Measurements from ENCODE around the gene CADM1. TPM values are rescaled to one million over a fixed set of nuclear protein-coding genes. Genes with fewer than 3 reads are reported as not detected.

CADM1 gene
- total RNA-seq, 2 experiments from 2014 or later = 59.7 to 89.7 TPM

DNA sequence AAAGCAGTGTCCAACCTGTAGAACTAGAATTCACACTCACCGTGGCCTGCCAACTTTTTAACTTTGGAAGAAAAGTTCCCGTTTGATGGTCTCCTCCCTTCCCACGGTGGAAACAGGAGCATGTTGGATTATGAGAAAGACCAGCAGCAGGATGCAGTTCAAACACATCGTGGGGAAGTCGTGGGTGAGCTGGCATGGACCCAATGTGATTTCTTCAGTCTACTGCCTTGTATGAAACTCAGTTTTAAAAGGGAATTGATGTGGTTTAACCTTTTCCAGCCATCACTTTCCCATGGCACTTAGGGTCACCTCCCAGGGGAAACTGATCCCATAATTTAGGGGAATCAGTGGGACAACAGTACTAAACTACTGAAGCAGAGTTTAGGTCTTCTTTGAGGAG is 318.3 kb downstream of the CADM1 start:
- H3K4me2 ChIP-seq (ENCODE audit: low read length) = no peak overlapping the region
- no peaks in the 10 kb centered on the region for H3K9me2 ChIP-seq (ENCODE audit: insufficient read depth, low read length)
- no peaks in the 10 kb centered on the region for H3K79me2 ChIP-seq (ENCODE audit: insufficient read depth, low read depth, low read length)
- H4K20me1 ChIP-seq (ENCODE audit: insufficient read depth, low read length) = no peaks in the 10 kb centered on the region
- TF ChIP-seq EZH2phosphoT487 (IDR thresholded peaks at IDR 0.05; ENCODE audit: borderline replicate concordance, low read depth, low read length) = no peak
- TF ChIP-seq, protein P1, sequence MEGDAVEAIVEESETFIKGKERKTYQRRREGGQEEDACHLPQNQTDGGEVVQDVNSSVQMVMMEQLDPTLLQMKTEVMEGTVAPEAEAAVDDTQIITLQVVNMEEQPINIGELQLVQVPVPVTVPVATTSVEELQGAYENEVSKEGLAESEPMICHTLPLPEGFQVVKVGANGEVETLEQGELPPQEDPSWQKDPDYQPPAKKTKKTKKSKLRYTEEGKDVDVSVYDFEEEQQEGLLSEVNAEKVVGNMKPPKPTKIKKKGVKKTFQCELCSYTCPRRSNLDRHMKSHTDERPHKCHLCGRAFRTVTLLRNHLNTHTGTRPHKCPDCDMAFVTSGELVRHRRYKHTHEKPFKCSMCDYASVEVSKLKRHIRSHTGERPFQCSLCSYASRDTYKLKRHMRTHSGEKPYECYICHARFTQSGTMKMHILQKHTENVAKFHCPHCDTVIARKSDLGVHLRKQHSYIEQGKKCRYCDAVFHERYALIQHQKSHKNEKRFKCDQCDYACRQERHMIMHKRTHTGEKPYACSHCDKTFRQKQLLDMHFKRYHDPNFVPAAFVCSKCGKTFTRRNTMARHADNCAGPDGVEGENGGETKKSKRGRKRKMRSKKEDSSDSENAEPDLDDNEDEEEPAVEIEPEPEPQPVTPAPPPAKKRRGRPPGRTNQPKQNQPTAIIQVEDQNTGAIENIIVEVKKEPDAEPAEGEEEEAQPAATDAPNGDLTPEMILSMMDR (conservative IDR thresholded peaks at IDR 0.05; ENCODE audit: low read length) = no peak
- no TSS peak for BruUV-seq (replicated peaks)
- no peak overlapping the region for H2AFZ ChIP-seq (ENCODE audit: low read length)
- no peaks in the 10 kb centered on the region for H3K9me3 ChIP-seq (ENCODE audit: low read length)
- intact Hi-C loops (cut with micrococcal nuclease; ENCODE audit: unreplicated experiment) = no loop called here
- no peak overlapping the region for H3K27ac ChIP-seq (ENCODE audit: low read depth, low read length, poor library complexity, severe bottlenecking)
- H3K4me1 ChIP-seq (ENCODE audit: insufficient read depth, low read length, poor library complexity, severe bottlenecking) = no peaks in the 10 kb centered on the region
- ChIA-PET CTCF (ENCODE audit: unreplicated experiment) (no interaction called here), POLR2A (no interaction called here)
- no peak overlapping the region for H3K4me3 ChIP-seq (ENCODE audit: low read depth, low read length, poor library complexity, severe bottlenecking)
- DNase-seq (ENCODE audit: low spot score) = no peak
- no peaks in the 10 kb centered on the region for H3K36me3 ChIP-seq (ENCODE audit: insufficient read depth, low read length)

DNA sequence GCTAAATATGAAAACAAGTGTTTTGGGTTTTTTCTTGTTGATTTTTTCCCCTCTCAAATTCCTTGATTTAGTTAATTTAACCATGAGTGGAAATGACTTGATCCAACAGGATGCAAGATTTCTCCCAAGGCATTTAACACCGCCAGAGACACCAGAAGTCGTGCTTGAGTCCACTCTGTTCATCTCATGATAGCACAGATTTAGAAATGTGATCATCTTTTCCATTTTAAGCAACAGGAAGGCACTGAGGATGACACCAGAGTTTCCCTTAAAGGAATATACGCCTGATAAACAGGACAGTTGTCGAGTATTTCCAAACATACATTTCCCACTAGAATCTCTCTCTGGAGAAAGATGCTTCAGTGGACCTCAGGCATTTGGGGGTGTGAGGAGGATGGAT is 318.7 kb downstream of the CADM1 start:
- no peak for TF ChIP-seq EZH2phosphoT487 (IDR thresholded peaks at IDR 0.05; ENCODE audit: borderline replicate concordance, low read depth, low read length)
- TF ChIP-seq, protein P1 (conservative IDR thresholded peaks at IDR 0.05; ENCODE audit: low read length) = no peak
- H3K36me3 ChIP-seq (ENCODE audit: insufficient read depth, low read length) = no peaks in the 10 kb centered on the region
- H2AFZ ChIP-seq (ENCODE audit: low read length) = no peak overlapping the region
- no TSS peak for BruUV-seq (replicated peaks)
- H3K4me1 ChIP-seq (ENCODE audit: insufficient read depth, low read length, poor library complexity, severe bottlenecking) = no peaks in the 10 kb centered on the region
- no peaks in the 10 kb centered on the region for H3K79me2 ChIP-seq (ENCODE audit: insufficient read depth, low read depth, low read length)
- no peak overlapping the region for H3K4me2 ChIP-seq (ENCODE audit: low read length)
- ChIA-PET CTCF (ENCODE audit: unreplicated experiment) (no interaction called here), POLR2A (interaction anchor here (0.7 to 1.5 kb wide), 2 partner anchors 22 to 35 kb away, joined by 3 read pairs; no protein-coding TSS in a partner anchor)
- H3K9me2 ChIP-seq (ENCODE audit: insufficient read depth, low read length) = no peaks in the 10 kb centered on the region
- H3K4me3 ChIP-seq (ENCODE audit: low read depth, low read length, poor library complexity, severe bottlenecking) = no peak overlapping the region
- H4K20me1 ChIP-seq (ENCODE audit: insufficient read depth, low read length) = no peaks in the 10 kb centered on the region
- no peak overlapping the region for H3K27ac ChIP-seq (ENCODE audit: low read depth, low read length, poor library complexity, severe bottlenecking)
- intact Hi-C loops (cut with micrococcal nuclease; ENCODE audit: unreplicated experiment) = no loop called here
- no peaks in the 10 kb centered on the region for H3K9me3 ChIP-seq (ENCODE audit: low read length)
- no peak for DNase-seq (ENCODE audit: low spot score)

DNA sequence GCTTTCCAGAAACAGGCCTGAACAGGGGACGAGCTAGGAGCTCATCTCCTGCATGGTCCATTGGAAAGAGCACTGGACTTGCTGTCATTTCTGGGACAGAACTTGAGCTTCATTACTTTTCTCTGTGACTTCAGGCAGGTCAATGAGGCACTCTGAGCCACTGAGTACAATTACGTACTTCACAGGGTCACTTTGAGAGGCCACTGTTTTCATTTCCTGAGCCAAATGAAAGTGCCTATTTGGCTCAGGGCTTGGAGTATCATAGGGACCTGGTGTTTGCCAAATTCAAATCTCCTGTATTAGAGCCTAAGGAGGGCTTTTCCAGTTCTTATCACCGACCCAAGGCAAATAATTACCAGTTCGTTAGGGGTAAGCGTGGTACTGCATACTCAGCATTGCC is 319.3 kb downstream of the CADM1 start:
- ChIA-PET CTCF (ENCODE audit: unreplicated experiment) (no interaction called here), POLR2A (interaction anchor here (0.7 to 1.5 kb wide), 2 partner anchors 23 to 36 kb away, joined by 3 read pairs; no protein-coding TSS in a partner anchor)
- Histone ChIP-seq H3K4me3 (ENCODE audit: low read depth, low read length, poor library complexity, severe bottlenecking) (no peak overlapping the region), H3K4me2 (ENCODE audit: low read length) (no peak overlapping the region), H3K79me2 (ENCODE audit: insufficient read depth, low read depth, low read length) (no peaks in the 10 kb centered on the region), H3K27ac (ENCODE audit: low read depth, low read length, poor library complexity, severe bottlenecking) (no peak overlapping the region), H3K36me3 (ENCODE audit: insufficient read depth, low read length) (no peaks in the 10 kb centered on the region), H4K20me1 (ENCODE audit: insufficient read depth, low read length) (no peaks in the 10 kb centered on the region), H3K9me3 (ENCODE audit: low read length) (no peaks in the 10 kb centered on the region), H3K9me2 (ENCODE audit: insufficient read depth, low read length) (no peaks in the 10 kb centered on the region), H3K4me1 (ENCODE audit: insufficient read depth, low read length, poor library complexity, severe bottlenecking) (no peaks in the 10 kb centered on the region), H2AFZ (ENCODE audit: low read length) (no peak overlapping the region)
- intact Hi-C loops (cut with micrococcal nuclease; ENCODE audit: unreplicated experiment) = no loop called here
- DNase-seq (ENCODE audit: low spot score) = no peak
- BruUV-seq (replicated peaks) = no TSS peak
- TF ChIP-seq, protein P1 (conservative IDR thresholded peaks at IDR 0.05; ENCODE audit: low read length) = no peak
- TF ChIP-seq EZH2phosphoT487 (IDR thresholded peaks at IDR 0.05; ENCODE audit: borderline replicate concordance, low read depth, low read length) = no peak
